ENCODE results near the gene SINHCAF.
"Not testable (repeated sequence)": the region's sequence is repeated elsewhere in the genome, so short reads cannot be mapped to it uniquely, and the experiment has no call there.

SINHCAF gene

DNA sequence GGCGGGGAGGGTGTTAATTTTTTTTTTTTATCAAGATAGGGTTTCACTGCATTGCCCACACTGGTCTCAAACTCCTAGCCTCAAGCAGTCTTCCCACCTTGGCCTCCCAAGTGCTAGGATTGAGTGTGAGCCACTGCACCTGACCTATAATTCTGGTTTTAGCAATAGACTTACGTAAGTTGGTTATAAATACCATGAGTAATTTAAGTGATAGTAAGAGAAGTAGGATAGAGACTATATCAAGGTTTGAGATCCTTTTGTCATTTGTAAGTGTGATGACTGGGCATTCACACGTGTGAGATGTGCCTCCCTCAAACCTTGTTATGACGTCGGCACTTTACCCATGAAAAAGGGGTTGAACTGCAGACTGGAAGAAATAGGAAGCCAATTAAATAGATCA is 22.5 kb downstream of the SINHCAF start:
- DNase-seq: no peak

DNA sequence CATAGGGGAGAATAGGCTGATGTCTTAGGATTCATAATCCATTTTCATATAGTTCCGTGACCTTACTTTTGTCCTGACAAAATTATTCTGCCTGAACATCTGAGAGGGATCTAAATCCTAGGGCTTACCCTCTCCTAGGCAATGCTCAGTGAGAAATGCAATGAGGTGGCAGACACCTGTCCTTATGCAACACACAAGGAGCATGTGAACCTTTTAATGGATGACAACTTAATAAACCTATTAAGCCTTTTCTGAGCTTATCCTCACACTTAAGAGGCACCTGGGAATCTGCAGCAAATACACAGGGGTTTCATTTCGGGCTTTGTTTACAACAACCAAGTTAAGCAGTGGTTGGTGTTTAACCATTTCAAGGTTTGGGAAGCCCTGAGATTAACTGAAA is 24.6 kb downstream of the SINHCAF start:
- DNase-seq: no peak

DNA sequence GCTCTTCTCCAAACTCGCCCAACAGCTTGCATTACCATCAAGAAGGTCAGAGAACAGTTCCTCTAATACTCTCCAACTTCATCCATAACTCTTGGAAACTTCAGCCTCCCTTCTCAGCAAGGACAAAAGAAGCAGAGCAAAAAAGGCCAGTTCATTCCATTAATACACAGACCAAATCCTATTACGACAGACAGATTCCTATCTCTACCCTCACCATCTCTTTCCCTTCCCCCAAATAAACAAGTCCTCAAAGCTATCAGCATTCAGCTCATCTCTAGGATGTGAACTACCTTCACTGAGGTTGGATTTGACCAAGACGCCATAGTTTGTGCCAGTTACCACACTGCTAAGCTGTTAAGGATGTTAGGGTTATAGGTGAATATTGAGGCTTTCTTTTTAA is 25.2 kb downstream of the SINHCAF start:
- DNase-seq: no peak

GRCh38 chr12:31300341-31300740 is 25.6 kb downstream of the SINHCAF start:
- DNase-seq: no peak

- no peak for DNase-seq
Measured at GRCh38 chr12:31298922-31299321, 27.0 kb downstream of the SINHCAF start.

DNA sequence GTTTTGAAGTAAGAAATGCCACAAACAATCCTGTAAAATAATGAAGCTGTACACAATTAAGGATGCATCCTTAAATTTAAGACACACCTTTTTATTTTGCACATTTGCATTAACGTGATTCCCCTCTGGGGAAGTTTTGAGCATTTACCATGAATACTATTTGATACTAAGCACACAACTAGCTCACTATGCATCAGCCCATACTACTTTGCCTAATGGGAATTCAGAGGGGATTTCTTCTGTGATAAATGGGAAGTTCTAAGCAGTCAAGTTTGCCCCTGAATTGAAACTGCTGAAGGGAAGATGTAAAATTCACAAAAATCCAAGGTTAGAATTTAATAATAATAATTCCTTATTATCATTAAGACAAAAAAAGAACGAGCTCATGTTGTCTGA is 27.4 kb downstream of the SINHCAF start:
- no peak for DNase-seq

DNA sequence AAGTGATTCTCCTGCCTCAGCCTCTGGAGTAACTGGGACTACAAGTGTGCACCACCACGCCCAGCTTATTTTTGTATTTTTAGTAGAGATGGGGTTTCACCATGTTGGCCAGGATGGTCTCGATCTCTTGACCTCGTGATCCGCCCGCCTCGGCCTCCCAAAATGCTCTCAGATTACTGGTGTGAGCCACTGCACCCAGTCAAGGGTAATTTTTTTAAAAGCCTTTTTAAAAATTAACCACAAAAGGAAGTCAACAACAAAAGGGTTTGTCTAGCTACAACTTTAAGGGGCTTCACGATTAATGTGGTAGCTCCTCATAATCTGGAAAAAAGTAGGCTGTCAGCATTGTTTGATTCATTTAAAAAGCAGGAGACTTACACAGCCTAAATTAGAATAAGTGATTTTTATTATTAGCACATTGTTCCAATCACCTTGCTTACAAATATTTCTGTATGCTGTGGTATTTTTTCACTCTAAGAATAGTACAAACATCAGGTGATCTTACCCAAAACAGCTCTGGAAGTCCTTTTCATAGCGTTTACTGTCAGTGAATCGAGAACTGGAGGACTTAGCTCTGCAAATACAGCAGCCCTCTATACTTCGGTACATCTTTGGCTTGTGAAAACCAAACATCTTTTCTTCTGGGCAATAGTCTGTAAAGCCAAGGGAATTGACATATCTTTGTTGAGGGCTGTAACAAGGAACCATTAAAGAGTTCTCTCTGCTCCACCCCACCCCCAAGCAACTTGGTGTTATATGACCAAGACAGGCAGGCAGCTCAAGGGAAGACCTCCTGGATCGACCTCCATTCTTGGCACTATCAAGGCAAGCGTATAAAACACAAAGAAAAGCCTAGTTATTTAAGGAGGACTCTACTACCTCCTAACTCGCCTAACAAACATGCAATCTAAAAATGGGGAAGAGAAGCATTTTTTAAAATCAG is 28.1 kb downstream of the SINHCAF start:
- no peak for DNase-seq

GRCh38 chr12:31289441-31289840 is 36.5 kb downstream of the SINHCAF start:
- no peak for DNase-seq

GRCh38 chr12:31288381-31288780 is 37.6 kb downstream of the SINHCAF start:
- peak; percentile 54 for DNase-seq

DNA sequence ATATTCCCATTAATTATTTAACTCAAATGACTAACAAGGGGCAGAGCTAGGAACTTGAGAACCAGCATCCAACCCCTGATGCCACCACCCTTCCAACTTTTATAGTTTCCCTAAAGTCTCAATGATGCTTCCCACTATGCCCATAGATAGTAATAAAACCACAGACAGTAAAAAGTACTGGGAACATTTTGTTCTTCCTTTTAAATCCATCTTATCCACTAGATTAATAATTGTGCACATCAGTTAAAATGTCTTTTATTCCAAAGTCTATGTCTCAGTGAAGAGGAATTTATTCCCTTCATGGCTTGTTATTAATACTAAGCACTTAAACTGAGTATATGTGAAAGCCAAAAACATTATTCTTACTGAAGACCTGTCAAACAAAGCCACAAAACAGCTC is 45.8 kb downstream of the SINHCAF start:
- DNase-seq: no peak

GRCh38 chr12:31279390-31279924 is 46.5 kb downstream of the SINHCAF start:
- DNase-seq: no peak

- no peak for DNase-seq
Measured at GRCh38 chr12:31278832-31279231, 47.1 kb downstream of the SINHCAF start.

GRCh38 chr12:31278424-31278823 is 47.5 kb downstream of the SINHCAF start:
- DNase-seq: no peak

DNA sequence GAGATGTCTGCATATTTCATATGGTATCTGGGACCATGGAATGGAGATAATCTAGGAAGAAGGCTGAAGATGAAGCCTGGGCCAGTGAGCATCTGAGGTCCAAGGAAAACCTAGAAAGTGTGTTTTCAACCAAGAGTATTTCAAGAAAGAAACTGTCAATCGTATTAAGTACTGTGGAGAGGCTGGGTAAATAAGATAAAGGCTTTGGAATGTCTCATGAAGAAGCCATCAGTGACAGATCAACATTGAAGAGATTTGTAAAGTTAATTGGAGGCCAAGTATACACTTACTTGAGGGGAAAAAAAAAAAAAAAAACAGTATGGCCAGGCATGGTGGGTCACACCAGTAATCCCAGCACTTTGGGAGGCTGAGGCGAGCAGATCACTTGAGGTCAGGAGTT is 48.9 kb downstream of the SINHCAF start:
- DNase-seq: no peak

DNA sequence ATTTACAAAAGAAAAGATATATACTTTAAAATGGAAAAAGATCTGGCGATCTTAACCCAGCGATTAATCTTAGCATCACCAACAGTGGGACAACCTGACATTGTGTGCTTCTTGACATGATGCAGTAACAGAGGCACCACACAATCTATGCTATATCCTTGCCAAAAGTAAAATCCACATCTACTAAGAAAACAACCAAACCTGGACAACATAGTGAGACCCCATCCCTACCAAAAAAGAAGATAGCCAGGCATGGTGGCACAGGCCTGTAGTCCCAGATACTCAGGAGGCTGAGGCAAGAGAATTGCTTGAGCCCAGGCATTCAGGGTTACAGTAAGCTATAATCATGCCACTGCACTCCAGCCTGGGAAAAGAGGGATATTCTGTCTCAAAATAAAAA is 50.5 kb downstream of the SINHCAF start:
- DNase-seq: no peak

GRCh38 chr12:31274520-31275300 is 51.2 kb downstream of the SINHCAF start:
- DNase-seq: no peak

DNA sequence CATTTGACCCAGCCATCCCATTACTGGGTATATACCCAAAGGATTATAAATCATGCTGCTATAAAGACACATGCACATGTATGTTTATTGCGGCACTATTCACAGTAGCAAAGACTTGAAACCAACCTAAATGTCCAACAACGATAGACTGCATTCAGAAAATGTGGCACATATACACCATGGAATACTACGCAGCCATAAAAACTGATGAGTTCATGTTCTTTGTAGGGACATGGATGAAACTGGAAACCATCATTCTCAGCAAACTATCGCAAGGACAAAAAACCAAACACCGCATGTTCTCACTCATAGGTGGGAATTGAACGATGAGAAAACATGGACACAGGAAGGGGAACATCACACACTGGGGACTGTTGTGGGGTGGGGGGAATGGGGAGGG is 52.2 kb downstream of the SINHCAF start:
- DNase-seq: not testable (repeated sequence)

- no peak for DNase-seq
Measured at GRCh38 chr12:31272607-31273225, 53.2 kb downstream of the SINHCAF start.

DNA sequence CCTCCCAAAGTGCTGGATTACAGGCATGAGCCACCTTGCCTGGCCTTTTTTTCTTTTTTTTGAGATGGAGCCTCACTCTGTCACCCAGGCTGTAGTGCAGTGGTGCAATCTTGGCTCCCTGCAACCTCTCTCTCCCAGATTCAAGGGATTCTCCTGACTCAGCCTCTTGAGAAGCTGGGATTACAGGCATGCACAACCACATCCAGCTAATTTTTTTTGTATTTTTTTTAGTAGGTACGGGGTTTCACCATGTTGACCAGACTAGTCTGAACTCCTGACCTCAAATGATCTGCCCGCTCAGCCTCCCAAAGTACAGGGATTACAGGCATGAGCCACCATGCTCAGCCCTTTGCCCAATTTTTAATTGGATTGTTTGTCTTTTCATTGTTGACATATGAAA is 58.0 kb downstream of the SINHCAF start:
- DNase-seq: no peak

DNA sequence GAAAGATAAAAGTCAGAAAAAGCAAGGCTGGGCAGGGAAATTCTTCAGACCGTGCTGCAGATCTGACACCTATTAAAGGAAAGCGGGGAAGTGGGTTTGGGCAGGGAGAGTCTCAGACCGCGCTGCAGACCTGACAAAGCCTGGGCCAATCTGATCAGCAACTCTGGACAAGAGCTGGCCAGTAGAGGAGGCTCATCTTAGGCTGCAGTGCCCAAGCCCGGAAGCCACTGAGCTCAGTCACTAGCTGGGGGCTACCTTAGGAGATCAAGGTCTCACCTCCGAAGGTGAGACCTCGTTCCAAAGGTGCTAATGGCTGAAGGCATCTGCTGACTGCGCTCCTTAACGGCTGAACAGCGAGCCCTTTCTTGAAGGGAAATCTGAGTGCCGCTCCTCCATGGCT is 60.2 kb downstream of the SINHCAF start:
- no peak for DNase-seq

GRCh38 chr12:31263661-31264060 is 62.3 kb downstream of the SINHCAF start:
- DNase-seq: no peak

DNA sequence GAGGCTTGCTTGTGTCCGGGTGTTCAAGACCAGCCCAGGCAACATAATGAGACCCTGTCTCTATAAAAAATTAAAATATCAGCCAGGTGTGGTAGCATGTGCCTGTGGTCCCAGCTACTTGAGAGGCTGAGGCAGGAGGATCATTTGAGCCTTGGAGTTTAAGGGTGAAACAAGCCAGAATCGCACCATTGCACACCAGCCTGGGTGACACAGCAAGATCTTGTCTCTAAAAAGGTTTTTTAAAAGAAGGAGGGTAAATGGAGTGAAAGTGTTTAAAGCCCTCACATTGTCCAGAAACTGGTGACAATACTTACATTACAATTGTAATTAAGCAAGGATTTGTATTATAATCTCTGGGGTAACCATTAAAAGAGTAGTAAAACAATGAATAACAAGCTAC is 64.2 kb downstream of the SINHCAF start:
- no peak for DNase-seq

DNA sequence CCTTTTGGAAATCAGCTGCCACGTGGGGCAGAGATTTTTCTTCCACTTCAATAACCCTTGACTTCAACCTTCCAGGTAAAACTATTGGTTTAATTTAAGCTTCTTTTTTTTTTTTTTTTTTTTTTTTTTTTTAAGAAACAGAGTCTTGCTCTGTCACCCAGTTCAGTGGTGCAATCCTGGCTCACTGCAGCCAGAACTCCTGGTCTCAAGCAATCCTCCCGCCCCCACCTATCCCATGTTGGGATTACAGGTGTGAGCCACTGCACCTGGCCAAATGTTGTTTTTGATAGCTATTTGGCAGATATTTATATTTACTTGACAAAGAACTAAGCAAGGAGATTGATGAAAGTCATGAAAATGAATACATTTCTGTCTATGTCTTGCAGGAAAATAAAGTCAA is 65.1 kb downstream of the SINHCAF start:
- DNase-seq: no peak
